Neural cell (in vitro differentiated cells): ENCODE measurements around the gene ID4.

Source experiments
- CTCF ChIP-seq: fragments of 450-650 bp; IDR thresholded peaks from 2 replicates; pipeline ENCODE4 v1.5.1; 2014; ENCODE audit warnings: antibody characterized with exemption, mild to moderate bottlenecking, moderate library complexity; ENCODE audit not compliant: poor library complexity, severe bottlenecking
- EP300 ChIP-seq: fragments of 450-650 bp; conservative IDR thresholded peaks from 2 replicates; pipeline ENCODE4 v1.6.1; 2014; ENCODE audit warnings: antibody characterized with exemption, mild to moderate bottlenecking, moderate library complexity; ENCODE audit not compliant: poor library complexity, severe bottlenecking

- TF ChIP-seq EP300 (no peak), CTCF (no peak)
These were observed 40.7 kb upstream of the ID4 start for GRCh38 chr6:19796452-19796851.
